Lower lobe of right lung (tissue), 2 donors: ENCODE measurements around the gene HIPK2. TPM values are rescaled to one million over a fixed set of nuclear protein-coding genes. Genes with fewer than 3 reads are reported as not detected.
A peak's percentile ranks its signal among the peaks of the same experiment; 100 is the strongest.

ENCODE experiments used
- ATAC-seq, 2 donors: fragments of 200-7000 bp; cut with Tn5 transposase; one replicate each; pipeline ENCODE4 v1.9.1; 2020 to 2022; ENCODE audit warnings: mild to moderate bottlenecking in 2 of 2, moderate library complexity in 2 of 2
- DNase-seq: peaks from one replicate; pipeline ENCODE4 v3.0.0-alpha.2; 2020
- H3K27ac ChIP-seq: fragments of 200-600 bp; one replicate; pipeline ENCODE4 v1.8.0; 2022
- H3K27me3 ChIP-seq: fragments of 200-600 bp; one replicate; pipeline ENCODE4 v1.8.0; 2022; ENCODE audit warnings: low read depth
- H3K36me3 ChIP-seq: fragments of 200-600 bp; one replicate; pipeline ENCODE4 v1.8.0; 2022; ENCODE audit warnings: mild to moderate bottlenecking
- H3K4me1 ChIP-seq: fragments of 200-600 bp; one replicate; pipeline ENCODE4 v1.8.0; 2022
- H3K4me3 ChIP-seq: fragments of 200-600 bp; one replicate; pipeline ENCODE4 v1.8.0; 2022; ENCODE audit warnings: mild to moderate bottlenecking
- H3K9me3 ChIP-seq: fragments of 200-600 bp; one replicate; pipeline ENCODE4 v1.8.0; 2022
- CTCF ChIP-seq: fragments of 200-600 bp; IDR thresholded peaks from one replicate; pipeline ENCODE4 v1.8.0; 2022; ENCODE audit warnings: antibody characterized with exemption, mild to moderate bottlenecking
- intact Hi-C: fragments of 100-400 bp; cut with DNase I; formaldehyde crosslinking; loops from one replicate; pipeline ENCODE4 v1.11.0; 2022
- total RNA-seq: library from RNA; stranded (reverse); fragmentation: NEBNext Ultra II Directional; extraction: Animal tissue kit (Norgen Biotek cat#: 25700); gene quantifications from one replicate; pipeline ENCODE4 v1.2.1, GENCODE V29; 2021
- donor health status: DM: no; HTN: yes; CAD: no; lungs with severe emphysema.

Gene HIPK2
- total RNA-seq, 1 donor from 2014 or later: 81.0 TPM

GRCh38 chr7:139735466-139735865 is 42.3 kb downstream of the HIPK2 start:
- no peak overlapping the region for H3K27ac ChIP-seq
- DNase-seq (no peak), ATAC-seq (no peak)
- H3K36me3 ChIP-seq: no peaks in the 10 kb centered on the region
- no peak for TF ChIP-seq CTCF
- no peaks in the 10 kb centered on the region for H3K27me3 ChIP-seq
- H3K9me3 ChIP-seq: no peaks in the 10 kb centered on the region
- no peak overlapping the region for H3K4me3 ChIP-seq
- intact Hi-C loops: no loop called here
- H3K4me1 ChIP-seq: peaks cover 68% of the 10 kb centered on the region

- Histone ChIP-seq H3K36me3 (no peaks in the 10 kb centered on the region), H3K4me1 (peaks cover 71% of the 10 kb centered on the region), H3K4me3 (no peak overlapping the region), H3K27me3 (no peaks in the 10 kb centered on the region), H3K27ac (no peak overlapping the region), H3K9me3 (no peaks in the 10 kb centered on the region)
- ATAC-seq (no peak), DNase-seq (no peak)
- intact Hi-C loops: no loop called here
- no peak for TF ChIP-seq CTCF
Measured at GRCh38 chr7:139734395-139734794, 43.4 kb downstream of the HIPK2 start.

- no peak for TF ChIP-seq CTCF
- no peaks in the 10 kb centered on the region for H3K27me3 ChIP-seq
- H3K4me1 ChIP-seq: peaks cover 71% of the 10 kb centered on the region
- H3K4me3 ChIP-seq: no peak overlapping the region
- ATAC-seq: no peak
- no peaks in the 10 kb centered on the region for H3K9me3 ChIP-seq
- H3K36me3 ChIP-seq: no peaks in the 10 kb centered on the region
- no peak overlapping the region for H3K27ac ChIP-seq
- intact Hi-C loops: no loop called here
- no peak for DNase-seq
Measured at GRCh38 chr7:139733751-139734150, 44.0 kb downstream of the HIPK2 start.

- Histone ChIP-seq H3K27me3 (no peaks in the 10 kb centered on the region), H3K27ac (peak overlapping the region; percentile 81), H3K4me3 (no peak overlapping the region), H3K9me3 (no peaks in the 10 kb centered on the region), H3K36me3 (no peaks in the 10 kb centered on the region), H3K4me1 (peaks cover 63% of the 10 kb centered on the region)
- DNase-seq: no peak
- peak; percentile 46 to 59 for ATAC-seq
- intact Hi-C loops: no loop called here
- no peak for TF ChIP-seq CTCF
Measured at GRCh38 chr7:139732471-139733167, 45.2 kb downstream of the HIPK2 start.

GRCh38 chr7:139731802-139732470 is 45.9 kb downstream of the HIPK2 start:
- intact Hi-C loops: no loop called here
- H3K4me3 ChIP-seq: peak overlapping the region; percentile 17
- H3K9me3 ChIP-seq: no peaks in the 10 kb centered on the region
- peak; percentile 93 to 95 for ATAC-seq
- peaks cover 63% of the 10 kb centered on the region for H3K4me1 ChIP-seq
- peak; percentile 90 for DNase-seq
- peak overlapping the region; percentile 81 for H3K27ac ChIP-seq
- H3K27me3 ChIP-seq: no peaks in the 10 kb centered on the region
- TF ChIP-seq CTCF: no peak
- no peaks in the 10 kb centered on the region for H3K36me3 ChIP-seq
